ENCODE measurements around the gene SNORC.

The SNORC gene

GRCh38 chr2:232927032-232927792 lies 57.1 kb downstream of the SNORC start:
- DNase-seq, result no peak
- no peak overlapping the region for H3K27ac ChIP-seq
- TF ChIP-seq CTCF (IDR thresholded peaks at IDR 0.05), result no peak
- intact Hi-C loops (cut with DNase I; ENCODE audit: low total_unique reads), result no loop called here
- no peaks in the 10 kb centered on the region for H3K9me3 ChIP-seq
- H3K36me3 ChIP-seq, result no peaks in the 10 kb centered on the region
- peaks cover 0 to 22% (median 16%) of the 10 kb centered on the region in 4 donors for H3K4me1 ChIP-seq
- H3K27me3 ChIP-seq, result peaks cover 0 to 43% of the 10 kb centered on the region in 2 donors
- peak overlapping the region; percentile 34 to 53 for H3K4me3 ChIP-seq

DNA sequence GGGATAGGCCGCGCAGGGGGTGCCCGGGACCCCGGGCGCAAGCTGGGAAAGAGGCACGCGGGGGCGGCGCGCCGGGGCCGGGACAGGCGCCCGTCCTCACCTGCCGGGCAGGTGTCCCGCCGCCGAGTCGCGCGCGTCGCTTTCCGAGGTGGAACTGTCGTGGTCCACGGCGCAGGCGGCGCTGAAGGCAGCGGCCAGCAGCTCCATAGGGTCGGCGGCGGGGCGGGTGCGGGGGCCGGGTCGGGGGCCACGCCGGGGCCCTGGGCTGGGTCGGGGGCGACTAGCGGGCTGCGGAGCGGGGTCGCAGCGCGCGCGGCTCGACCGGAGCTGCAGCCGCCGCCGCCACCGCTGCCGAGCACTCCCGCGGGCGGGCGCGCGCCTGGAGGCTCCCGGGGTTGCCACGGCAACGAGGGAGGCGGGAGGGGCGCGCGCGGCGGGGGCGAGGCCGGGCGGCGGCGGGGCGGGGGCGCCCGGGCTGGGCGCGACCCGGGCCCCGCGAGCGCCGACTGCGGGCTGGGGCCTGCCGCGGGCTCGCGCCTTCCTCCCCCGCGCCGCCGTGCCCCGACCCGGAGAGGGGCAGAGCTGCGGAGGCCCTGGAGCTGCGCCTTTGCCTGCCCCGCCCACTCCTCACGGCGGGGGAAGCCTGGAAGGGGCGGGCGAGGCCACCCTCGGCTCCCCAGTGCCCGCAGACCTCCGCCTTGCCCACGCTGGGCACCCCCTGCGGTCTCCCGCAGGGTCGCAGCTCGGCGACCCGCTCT lies 57.9 kb downstream of the SNORC start:
- no peaks in the 10 kb centered on the region for H3K36me3 ChIP-seq
- no peak overlapping the region for H3K27ac ChIP-seq
- H3K9me3 ChIP-seq, result no peaks in the 10 kb centered on the region
- peak overlapping the region; percentile 34 to 53 for H3K4me3 ChIP-seq
- no peak for DNase-seq
- H3K27me3 ChIP-seq, result peaks cover 0 to 43% of the 10 kb centered on the region in 2 donors
- H3K4me1 ChIP-seq, result peaks cover 0 to 22% (median 16%) of the 10 kb centered on the region in 4 donors
- no peak for TF ChIP-seq CTCF (IDR thresholded peaks at IDR 0.05)
- intact Hi-C loops (cut with DNase I; ENCODE audit: low total_unique reads), result no loop called here
